Activated B cell treated with CpG ODN at 0.5 μM for 24 hours (primary cell): ENCODE measurements around the gene SEMA4F. TPM values are rescaled to one million over a fixed set of nuclear protein-coding genes. Genes with fewer than 3 reads are reported as not detected.

Source experiments
- ATAC-seq: fragments of 200-7000 bp; cut with Tn5 transposase; one replicate; pipeline ENCODE4 v1.10.0; 2021; ENCODE audit warnings: low read depth, mild to moderate bottlenecking, moderate library complexity
- CTCF ChIA-PET: fragments of 350-600 bp; sonication (Branson Sonifier 250); formaldehyde crosslinking; loops from one replicate; lab custom pipeline; 2021; ENCODE audit warnings: antibody characterized with exemption; lab: Charles Lee
- POLR2A ChIA-PET: fragments of 350-600 bp; sonication (Branson Sonifier 250); formaldehyde crosslinking; loops from one replicate; lab custom pipeline; 2021; ENCODE audit warnings: antibody characterized with exemption; lab: Charles Lee
- DNase-seq: peaks from one replicate; pipeline ENCODE4 v3.0.0; 2022
- H3K27ac Mint-ChIP-seq: one replicate; pipeline ENCODE4 v1.8.0; 2020; ENCODE audit warnings: mixed read lengths
- H3K27me3 Mint-ChIP-seq: one replicate; pipeline ENCODE4 v1.8.0; 2021; ENCODE audit warnings: mixed read lengths
- H3K36me3 Mint-ChIP-seq: one replicate; pipeline ENCODE4 v1.8.0; 2021; ENCODE audit warnings: low read depth, mixed read lengths
- H3K4me1 Mint-ChIP-seq: one replicate; pipeline ENCODE4 v1.8.0; 2021; ENCODE audit warnings: mixed read lengths
- H3K4me3 Mint-ChIP-seq: one replicate; pipeline ENCODE4 v1.8.0; 2020; ENCODE audit warnings: mild to moderate bottlenecking, mixed read lengths
- H3K9me3 Mint-ChIP-seq: one replicate; pipeline ENCODE4 v1.8.0; 2020; ENCODE audit warnings: mixed read lengths
- intact Hi-C: fragments of 100-400 bp; cut with micrococcal nuclease; formaldehyde crosslinking; loops from one replicate; pipeline ENCODE4 v1.15.1; 2024
- total RNA-seq: library from RNA; stranded (reverse); gene quantifications from 2 replicates; pipeline ENCODE4 v1.2.3, GENCODE V29; 2022
- TF ChIP-seq, protein P1 (sequence below): fragments of 200-600 bp; IDR thresholded peaks from one replicate; pipeline ENCODE4 v1.8.0; 2022; ENCODE audit warnings: antibody characterized with exemption, mild to moderate bottlenecking

Gene SEMA4F
- total RNA-seq, 1 donor from 2014 or later = 11.6 TPM

DNA sequence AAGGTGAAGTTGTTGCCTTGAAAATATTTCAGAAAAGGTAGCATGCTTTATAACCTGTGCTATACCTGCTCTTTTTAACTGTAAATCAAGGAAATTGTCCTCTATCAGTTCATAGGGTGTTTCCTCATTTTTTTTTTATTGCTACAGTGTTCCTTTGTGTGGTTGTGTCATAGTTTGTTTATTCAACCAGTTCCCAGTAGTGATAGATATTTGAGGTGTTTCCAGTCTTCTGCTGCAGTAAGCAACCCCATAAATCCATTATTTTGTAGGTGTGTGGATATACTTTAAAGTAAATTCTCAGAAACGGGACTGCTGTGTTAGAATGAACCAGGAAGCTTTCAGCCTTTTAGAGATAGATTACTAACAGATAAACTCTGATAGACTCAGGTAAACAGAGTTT is 39.6 kb downstream of the SEMA4F start:
- Mint-ChIP-seq H3K27me3 (peaks cover 11% of the 10 kb centered on the region), H3K9me3 (no peaks in the 10 kb centered on the region), H3K27ac (no peak overlapping the region), H3K4me1 (no peaks in the 10 kb centered on the region), H3K4me3 (no peak overlapping the region), H3K36me3 (no peaks in the 10 kb centered on the region)
- ATAC-seq (no peak), DNase-seq (no peak)
- ChIA-PET CTCF (interaction anchor here (1.3 kb wide), 1 partner anchor 178 kb away, joined by 3 read pairs; no protein-coding TSS in a partner anchor), POLR2A (no interaction called here)
- TF ChIP-seq, protein P1, sequence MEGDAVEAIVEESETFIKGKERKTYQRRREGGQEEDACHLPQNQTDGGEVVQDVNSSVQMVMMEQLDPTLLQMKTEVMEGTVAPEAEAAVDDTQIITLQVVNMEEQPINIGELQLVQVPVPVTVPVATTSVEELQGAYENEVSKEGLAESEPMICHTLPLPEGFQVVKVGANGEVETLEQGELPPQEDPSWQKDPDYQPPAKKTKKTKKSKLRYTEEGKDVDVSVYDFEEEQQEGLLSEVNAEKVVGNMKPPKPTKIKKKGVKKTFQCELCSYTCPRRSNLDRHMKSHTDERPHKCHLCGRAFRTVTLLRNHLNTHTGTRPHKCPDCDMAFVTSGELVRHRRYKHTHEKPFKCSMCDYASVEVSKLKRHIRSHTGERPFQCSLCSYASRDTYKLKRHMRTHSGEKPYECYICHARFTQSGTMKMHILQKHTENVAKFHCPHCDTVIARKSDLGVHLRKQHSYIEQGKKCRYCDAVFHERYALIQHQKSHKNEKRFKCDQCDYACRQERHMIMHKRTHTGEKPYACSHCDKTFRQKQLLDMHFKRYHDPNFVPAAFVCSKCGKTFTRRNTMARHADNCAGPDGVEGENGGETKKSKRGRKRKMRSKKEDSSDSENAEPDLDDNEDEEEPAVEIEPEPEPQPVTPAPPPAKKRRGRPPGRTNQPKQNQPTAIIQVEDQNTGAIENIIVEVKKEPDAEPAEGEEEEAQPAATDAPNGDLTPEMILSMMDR = no peak
- intact Hi-C loops = no loop called here

DNA sequence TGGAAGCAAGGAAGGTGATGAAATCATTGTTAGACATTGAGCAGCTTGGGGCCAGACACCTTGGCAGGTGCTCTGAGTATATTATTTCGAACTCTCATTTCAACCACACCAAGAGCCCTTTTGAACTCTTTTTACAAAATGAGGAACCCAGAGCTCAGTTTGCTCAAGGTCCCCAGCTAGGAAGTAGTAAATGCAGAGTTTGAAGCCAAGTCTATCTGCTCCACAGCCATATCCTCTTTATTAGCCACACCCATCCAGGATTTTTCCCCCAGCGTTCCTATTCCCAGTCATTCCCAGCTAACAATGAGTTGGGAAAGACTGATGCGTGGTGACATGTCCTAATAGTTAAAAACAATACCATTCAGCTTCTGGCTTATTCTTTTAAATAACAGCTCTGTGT is 40.2 kb downstream of the SEMA4F start:
- no peak overlapping the region for H3K27ac Mint-ChIP-seq

DNA sequence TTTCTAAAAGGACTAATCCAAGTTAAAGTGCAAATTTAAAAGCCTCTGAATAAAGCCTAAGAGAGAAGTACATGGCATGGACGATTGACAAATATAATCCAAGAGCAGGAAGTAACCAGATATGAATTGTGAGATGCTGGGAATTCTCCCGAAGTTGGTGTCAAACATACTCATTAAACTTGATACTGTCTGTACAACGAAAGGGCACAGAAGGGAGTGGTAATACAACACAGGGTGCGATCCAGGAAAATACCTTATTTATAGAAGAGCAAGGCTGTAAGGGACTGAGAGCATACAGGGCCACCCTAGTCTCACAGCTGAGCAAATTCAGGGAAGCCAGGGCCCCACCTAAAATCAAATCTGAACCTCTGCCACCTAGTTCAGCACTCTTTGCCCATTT is 41.6 kb downstream of the SEMA4F start:
- H3K4me1 Mint-ChIP-seq = peaks cover 4% of the 10 kb centered on the region
- peaks cover 6% of the 10 kb centered on the region for H3K27me3 Mint-ChIP-seq
- DNase-seq (no peak), ATAC-seq (no peak)
- no peak overlapping the region for H3K4me3 Mint-ChIP-seq
- H3K9me3 Mint-ChIP-seq = no peaks in the 10 kb centered on the region
- TF ChIP-seq, protein P1 = no peak
- ChIA-PET POLR2A (no interaction called here), CTCF (no interaction called here)
- H3K36me3 Mint-ChIP-seq = no peaks in the 10 kb centered on the region
- intact Hi-C loops = no loop called here
- H3K27ac Mint-ChIP-seq = no peak overlapping the region

More for the DNA sequence above, 40.2 kb downstream of the SEMA4F start:
- ChIA-PET CTCF (interaction anchor here (0.7 to 1.3 kb wide), 3 partner anchors 150 to 183 kb away, joined by 3 to 4 read pairs (median 3); no protein-coding TSS in a partner anchor), POLR2A (no interaction called here)
- peaks cover 11% of the 10 kb centered on the region for H3K27me3 Mint-ChIP-seq
- no peaks in the 10 kb centered on the region for H3K9me3 Mint-ChIP-seq
- TF ChIP-seq, protein P1 = no peak
- no peaks in the 10 kb centered on the region for H3K4me1 Mint-ChIP-seq
- ATAC-seq (no peak), DNase-seq (no peak)
- intact Hi-C loops = no loop called here
- no peaks in the 10 kb centered on the region for H3K36me3 Mint-ChIP-seq
- no peak overlapping the region for H3K4me3 Mint-ChIP-seq

DNA sequence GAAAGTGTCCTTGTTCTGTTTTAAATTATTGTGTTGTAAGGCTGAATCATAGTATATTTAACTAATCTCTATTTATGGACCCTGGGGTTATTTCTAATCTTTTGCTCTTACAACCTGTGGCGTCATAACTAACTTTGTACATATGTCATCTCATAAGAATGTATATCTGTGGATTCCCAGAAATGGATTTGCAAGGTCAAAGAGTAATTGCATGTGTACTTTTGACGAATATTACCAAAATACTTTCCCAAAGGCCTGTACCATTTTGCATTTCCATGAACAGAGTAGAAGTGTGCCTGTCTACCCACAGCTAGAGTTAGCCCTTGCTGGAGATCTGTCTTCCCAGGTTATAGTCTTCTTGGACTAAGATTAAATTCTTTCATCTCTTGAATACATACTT is 42.8 kb downstream of the SEMA4F start:
- Mint-ChIP-seq H3K36me3 (no peaks in the 10 kb centered on the region), H3K27ac (no peak overlapping the region), H3K4me1 (peaks cover 5% of the 10 kb centered on the region), H3K27me3 (peaks cover 4% of the 10 kb centered on the region), H3K9me3 (no peaks in the 10 kb centered on the region), H3K4me3 (no peak overlapping the region)
- no peak for DNase-seq
- POLR2A ChIA-PET = no interaction called here
- TF ChIP-seq, protein P1 = no peak
- ATAC-seq = no peak
- intact Hi-C loops = no loop called here
- CTCF ChIA-PET = no interaction called here

DNA sequence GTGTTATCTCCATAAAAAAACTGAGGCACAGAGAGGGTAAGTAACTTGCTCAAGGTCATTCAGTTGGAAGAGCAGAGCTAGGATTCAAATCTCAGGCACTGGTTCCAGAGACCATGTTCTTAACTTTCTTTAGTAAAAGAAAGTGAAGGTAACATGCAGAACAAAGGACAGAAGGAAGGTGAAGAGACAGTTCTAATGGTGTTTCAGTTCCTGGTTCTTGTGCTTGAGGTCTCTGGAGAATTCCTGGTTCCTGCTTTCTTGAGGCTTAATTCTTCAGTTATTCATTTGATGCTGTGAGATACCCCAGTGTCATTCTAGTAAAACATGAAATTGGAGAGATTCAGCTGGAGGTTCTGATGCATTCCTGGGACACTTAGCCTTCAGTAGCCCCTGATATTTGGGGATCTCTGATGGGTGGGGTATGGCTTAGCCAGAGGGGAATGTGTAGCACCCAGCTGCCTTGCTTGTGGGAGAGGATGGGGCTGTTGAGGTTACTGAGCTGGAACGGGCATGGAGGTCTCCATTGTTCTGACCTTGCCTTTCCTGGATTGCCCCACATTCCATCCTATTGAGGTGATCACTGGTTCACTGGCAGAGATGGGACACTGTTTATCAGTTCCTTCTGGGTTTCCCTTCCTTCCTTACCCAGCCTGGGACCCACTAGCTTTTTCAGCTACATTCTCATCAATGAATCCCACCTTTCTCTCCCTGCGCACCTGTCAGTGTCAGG is 46.8 kb downstream of the SEMA4F start:
- no peaks in the 10 kb centered on the region for H3K9me3 Mint-ChIP-seq
- TF ChIP-seq, protein P1 = no peak
- DNase-seq (no peak), ATAC-seq (no peak)
- POLR2A ChIA-PET = no interaction called here
- H3K4me3 Mint-ChIP-seq = no peak overlapping the region
- CTCF ChIA-PET = interaction anchor here (0.7 to 1.0 kb wide), 2 partner anchors 14 to 34 kb away, joined by 3 read pairs; no protein-coding TSS in a partner anchor
- H3K27me3 Mint-ChIP-seq = peaks cover 4% of the 10 kb centered on the region
- no peak overlapping the region for H3K27ac Mint-ChIP-seq
- H3K4me1 Mint-ChIP-seq = peaks cover 5% of the 10 kb centered on the region
- no peaks in the 10 kb centered on the region for H3K36me3 Mint-ChIP-seq
- intact Hi-C loops = no loop called here
